HEK293 (cell line): ENCODE measurements around the gene ACSS2.

ENCODE experiments used
- CTCF ChIA-PET: fragments of 350-600 bp; formaldehyde crosslinking; extraction: SDS; loops from one replicate; lab custom pipeline; 2021; ENCODE audit warnings: antibody characterized with exemption; lab: Yijun Ruan, JAX
- POLR2A ChIA-PET: fragments of 300-600 bp; formaldehyde crosslinking; extraction: SDS; loops from one replicate; lab custom pipeline; 2020; ENCODE audit warnings: antibody characterized with exemption, inconsistent platforms; lab: Yijun Ruan, JAX
- H3K27ac ChIP-seq: fragments of 200-500 bp; sonication (Bioruptor generic); 2 replicates; pipeline ENCODE4 v1.5.1; 2014; ENCODE audit warnings: low read depth, low read length, control low read depth, inconsistent platforms; ENCODE audit errors: extremely low read depth
- H3K36me3 ChIP-seq, 2 experiments: fragments of 200-500 bp in 1 of 2; sonication (Bioruptor generic) in 1 of 2; 1 replicate in 1 of 2; 2 replicates in 1 of 2; pipeline ENCODE4 v1.5.1; 2014 to 2017; ENCODE audit warnings: inconsistent platforms in 2 of 2, low read length in 2 of 2; ENCODE audit not compliant: control insufficient read depth in 2 of 2, insufficient read depth in 1 of 2
- H3K4me1 ChIP-seq: fragments of 200-500 bp; sonication (Bioruptor generic); 2 replicates; pipeline ENCODE4 v1.5.1; 2014; ENCODE audit warnings: mild to moderate bottlenecking, low read length, inconsistent platforms; ENCODE audit not compliant: control insufficient read depth, insufficient read depth
- H3K4me3 ChIP-seq: 2 replicates; pipeline ENCODE4 v1.5.1; 2011; ENCODE audit warnings: low read depth, mild to moderate bottlenecking, control low read depth, low read length, moderate library complexity
- H3K9me3 ChIP-seq: fragments of 200-500 bp; sonication (Bioruptor generic); 2 replicates; pipeline ENCODE4 v1.5.1; 2014; ENCODE audit warnings: low read depth, low read length, inconsistent platforms; ENCODE audit not compliant: control insufficient read depth, insufficient read depth
- BCL11B ChIP-seq: fragments of 450-650 bp; formaldehyde crosslinking; IDR thresholded peaks from 2 replicates; pipeline ENCODE4 v1.5.1; 2016; ENCODE audit warnings: low read depth, missing biosample characterization, missing genetic modification characterization
- CTCF ChIP-seq: fragments of 450-650 bp; formaldehyde crosslinking; IDR thresholded peaks from 2 replicates; pipeline ENCODE4 v1.5.1; 2016; ENCODE audit warnings: missing biosample characterization, missing genetic modification characterization
- EGR2 ChIP-seq: fragments of 450-650 bp; formaldehyde crosslinking; IDR thresholded peaks from 2 replicates; pipeline ENCODE4 v1.5.1; 2016; ENCODE audit warnings: low read depth, missing biosample characterization, missing genetic modification characterization
- HIC1 ChIP-seq: fragments of 450-650 bp; formaldehyde crosslinking; IDR thresholded peaks from 2 replicates; pipeline ENCODE4 v1.5.1; 2016; ENCODE audit warnings: missing biosample characterization, missing genetic modification characterization
- IKZF3 ChIP-seq: fragments of 450-650 bp; IDR thresholded peaks from 2 replicates; pipeline ENCODE4 v1.5.0; 2018; ENCODE audit warnings: missing biosample characterization, mild to moderate bottlenecking, missing genetic modification characterization, moderate library complexity
- KLF1 ChIP-seq: fragments of 450-650 bp; formaldehyde crosslinking; IDR thresholded peaks from 2 replicates; pipeline ENCODE4 v1.5.1; 2016; ENCODE audit warnings: missing biosample characterization, missing genetic modification characterization
- PBX3 ChIP-seq: sonication (generic); formaldehyde crosslinking; IDR thresholded peaks from 2 replicates; pipeline ENCODE4 v1.8.1; 2022; ENCODE audit warnings: mild to moderate bottlenecking, moderate library complexity, missing genetic modification reagents
- PRDM10 ChIP-seq: fragments of 450-650 bp; formaldehyde crosslinking; IDR thresholded peaks from 2 replicates; pipeline ENCODE4 v1.5.1; 2016; ENCODE audit warnings: missing biosample characterization, missing genetic modification characterization
- SP7 ChIP-seq: fragments of 450-650 bp; formaldehyde crosslinking; IDR thresholded peaks from 2 replicates; pipeline ENCODE4 v1.5.1; 2016; ENCODE audit warnings: missing biosample characterization, missing genetic modification characterization
- TRIM28 ChIP-seq: IDR thresholded peaks from 2 replicates; pipeline ENCODE4 v1.6.1; 2011; ENCODE audit warnings: low read length, control low read depth, borderline replicate concordance
- ZFP41 ChIP-seq: fragments of 450-650 bp; formaldehyde crosslinking; IDR thresholded peaks from 2 replicates; pipeline ENCODE4 v1.5.1; 2016; ENCODE audit warnings: missing biosample characterization, missing genetic modification characterization, borderline replicate concordance
- ZNF2 ChIP-seq: fragments of 450-650 bp; formaldehyde crosslinking; IDR thresholded peaks from 2 replicates; pipeline ENCODE4 v1.5.1; 2016; ENCODE audit warnings: missing biosample characterization, missing genetic modification characterization
- ZNF248 ChIP-seq: fragments of 450-650 bp; formaldehyde crosslinking; IDR thresholded peaks from 2 replicates; pipeline ENCODE4 v1.5.1; 2017; ENCODE audit warnings: missing biosample characterization, missing genetic modification characterization
- ZNF341 ChIP-seq: fragments of 450-650 bp; formaldehyde crosslinking; IDR thresholded peaks from 2 replicates; pipeline ENCODE4; 2016; ENCODE audit warnings: low read depth, missing biosample characterization, missing genetic modification characterization
- ZNF488 ChIP-seq: fragments of 450-650 bp; formaldehyde crosslinking; IDR thresholded peaks from 2 replicates; pipeline ENCODE4 v1.5.1; 2016; ENCODE audit warnings: missing biosample characterization, missing genetic modification characterization
- ZNF585B ChIP-seq: fragments of 450-650 bp; formaldehyde crosslinking; IDR thresholded peaks from 2 replicates; pipeline ENCODE4 v1.5.1; 2016; ENCODE audit warnings: missing biosample characterization, missing genetic modification characterization
- ZNF624 ChIP-seq: fragments of 450-650 bp; formaldehyde crosslinking; IDR thresholded peaks from 2 replicates; pipeline ENCODE4 v1.5.1; 2017; ENCODE audit warnings: missing biosample characterization, missing genetic modification characterization
- ZNF654 ChIP-seq: fragments of 450-650 bp; formaldehyde crosslinking; IDR thresholded peaks from 2 replicates; pipeline ENCODE4 v1.5.1; 2016; ENCODE audit warnings: low read depth, missing biosample characterization, missing genetic modification characterization
- ZNF692 ChIP-seq: fragments of 450-650 bp; formaldehyde crosslinking; IDR thresholded peaks from 2 replicates; pipeline ENCODE4 v1.5.1; 2016; ENCODE audit warnings: missing biosample characterization, missing genetic modification characterization

The ACSS2 gene

GRCh38 chr20:34874094-34874654 lies 2.2 kb upstream of the ACSS2 start (continued):
- TF ChIP-seq HIC1 (tag by site-specific recombination) (no peak), TRIM28 (no peak), PRDM10 (tag by site-specific recombination) (peak; percentile 61; the same call in 1 of the 2 replicates), CTCF (peak; percentile 77), ZNF624 (tag by site-specific recombination) (no peak), ZNF692 (tag by site-specific recombination) (peak; percentile 30; the same call in 1 of the 2 replicates), ZNF654 (tag by site-specific recombination) (peak; percentile 97), ZNF2 (tag by site-specific recombination) (peak; percentile 75; the same call in 1 of the 2 replicates), ZNF248 (tag by site-specific recombination) (no peak), SP7 (tag by site-specific recombination) (0 out of 2 replicates have a peak, but pooled peaks have one; percentile 9), KLF1 (tag by site-specific recombination) (no peak), ZNF341 (peak; percentile 67), IKZF3 (tag by site-specific recombination) (peak; percentile 72)

GRCh38 chr20:34875642-34876405 lies 588 bp upstream of the ACSS2 start:
- ChIA-PET CTCF (interaction anchor here (0.6 to 4.4 kb wide), 18 partner anchors 10 to 332 kb away, joined by 3 to 40 read pairs (median 3); partner anchors contain the start of genes GSS and MYH7B), POLR2A (interaction anchor here (0.5 to 2.1 kb wide), 14 partner anchors 8 to 1195 kb away, joined by 3 to 13 read pairs (median 3); partner anchors contain the start of genes GSS, MMP24OS and MYH7B)
- Histone ChIP-seq H3K27ac (no peak overlapping the region), H3K4me1 (peaks cover 5% of the 10 kb centered on the region), H3K36me3 (no peaks in the 10 kb centered on the region), H3K9me3 (no peaks in the 10 kb centered on the region), H3K4me3 (peak overlapping the region; percentile 16)
- TF ChIP-seq BCL11B: no peak
- no peak for TF ChIP-seq ZNF488 (tag by site-specific recombination)
- TF ChIP-seq ZNF585B (tag by site-specific recombination): no peak
- TF ChIP-seq TRIM28: no peak
- TF ChIP-seq PBX3: no peak
- TF ChIP-seq ZFP41 (tag by site-specific recombination): no peak
- peak; percentile 98 for TF ChIP-seq ZNF692 (tag by site-specific recombination)
- no peak for TF ChIP-seq EGR2 (tag by site-specific recombination)
